H9 (cell line): Measurements from ENCODE around the gene ZNF547. TPM values are rescaled to one million over a fixed set of nuclear protein-coding genes. Genes with fewer than 3 reads are reported as not detected.
A peak's percentile ranks its signal among the peaks of the same experiment; 100 is the strongest.

Experiments
- DNase-seq: peaks from one replicate; pipeline ENCODE4 v3.0.0-alpha.2; 2017
- H2AFZ ChIP-seq: one replicate; pipeline ENCODE4 v1.6.1; 2013; ENCODE audit warnings: mild to moderate bottlenecking, low read length, control low read depth, moderate library complexity
- H2AK5ac ChIP-seq: 2 replicates; pipeline ENCODE4 v1.6.1; 2013; ENCODE audit warnings: low read length, control low read depth, mixed read lengths; ENCODE audit not compliant: insufficient read length
- H2BK120ac ChIP-seq: one replicate; pipeline ENCODE4 v1.6.1; 2013; ENCODE audit warnings: low read depth, mild to moderate bottlenecking, low read length, control low read depth, inconsistent platforms; ENCODE audit not compliant: poor library complexity, severe bottlenecking
- H2BK12ac ChIP-seq: 2 replicates; pipeline ENCODE4 v1.6.1; 2013; ENCODE audit warnings: low read length, control low read depth, mixed read lengths, low read depth; ENCODE audit not compliant: insufficient read length
- H2BK15ac ChIP-seq: 2 replicates; pipeline ENCODE4 v1.6.1; 2013; ENCODE audit warnings: low read depth, low read length, control low read depth
- H2BK20ac ChIP-seq: one replicate; pipeline ENCODE4 v1.6.1; 2013; ENCODE audit warnings: low read depth, mild to moderate bottlenecking, low read length, control low read depth, inconsistent platforms; ENCODE audit not compliant: poor library complexity, severe bottlenecking
- H2BK5ac ChIP-seq: 2 replicates; pipeline ENCODE4 v1.6.1; 2013; ENCODE audit warnings: low read length, control low read depth, mixed read lengths; ENCODE audit not compliant: insufficient read length
- H3K14ac ChIP-seq: 2 replicates; pipeline ENCODE4 v1.6.1; 2013; ENCODE audit warnings: low read length, control low read depth; ENCODE audit not compliant: insufficient read depth
- H3K18ac ChIP-seq: 2 replicates; pipeline ENCODE4 v1.6.1; 2013; ENCODE audit warnings: low read depth, mild to moderate bottlenecking, mixed read lengths, low read length, control low read depth; ENCODE audit not compliant: insufficient read length
- H3K23ac ChIP-seq: 2 replicates; pipeline ENCODE4 v1.6.1; 2013; ENCODE audit warnings: low read length, control low read depth, mixed read lengths, low read depth; ENCODE audit not compliant: insufficient read length
- H3K23me2 ChIP-seq: 2 replicates; pipeline ENCODE4 v1.6.1; 2013; ENCODE audit warnings: low read depth, mild to moderate bottlenecking, mixed read lengths, low read length, control low read depth; ENCODE audit not compliant: insufficient read length, poor library complexity, severe bottlenecking
- H3K27ac ChIP-seq: 2 replicates; pipeline ENCODE4 v1.5.1; 2013; ENCODE audit warnings: low read length, control low read depth, mixed read lengths, low read depth; ENCODE audit not compliant: insufficient read length
- H3K27me3 ChIP-seq: 2 replicates; pipeline ENCODE4 v1.6.1; 2013; ENCODE audit warnings: low read length, control low read depth, inconsistent platforms; ENCODE audit not compliant: insufficient read depth
- H3K4ac ChIP-seq: 2 replicates; pipeline ENCODE4 v1.6.1; 2013; ENCODE audit warnings: low read depth, mild to moderate bottlenecking, control low read depth, inconsistent platforms, low read length, moderate library complexity
- H3K4me1 ChIP-seq: 2 replicates; pipeline ENCODE4 v1.6.1; 2013; ENCODE audit warnings: low read length, control low read depth, inconsistent platforms; ENCODE audit not compliant: insufficient read depth
- H3K4me2 ChIP-seq: 2 replicates; pipeline ENCODE4 v1.6.1; 2013; ENCODE audit warnings: low read length, control low read depth, mixed read lengths; ENCODE audit not compliant: insufficient read length, insufficient read depth
- H3K56ac ChIP-seq: 2 replicates; pipeline ENCODE4 v1.6.1; 2013; ENCODE audit warnings: low read depth, mild to moderate bottlenecking, mixed read lengths, low read length, control low read depth; ENCODE audit not compliant: insufficient read length
- H3K79me1 ChIP-seq: 2 replicates; pipeline ENCODE4 v1.6.1; 2013; ENCODE audit warnings: low read depth, mild to moderate bottlenecking, moderate library complexity, low read length, control low read depth, inconsistent platforms; ENCODE audit not compliant: insufficient read depth, poor library complexity, severe bottlenecking
- H3K79me2 ChIP-seq: 2 replicates; pipeline ENCODE4 v1.6.1; 2013; ENCODE audit warnings: low read length, control low read depth, inconsistent platforms; ENCODE audit not compliant: insufficient read depth
- H3K9ac ChIP-seq: 2 replicates; pipeline ENCODE4 v1.6.1; 2013; ENCODE audit warnings: low read length, control low read depth, mixed read lengths; ENCODE audit not compliant: insufficient read length; ENCODE audit errors: extremely low read depth
- H3K9me3 ChIP-seq: one replicate; pipeline ENCODE4 v1.6.1; 2013; ENCODE audit warnings: low read depth, low read length, inconsistent platforms; ENCODE audit not compliant: control insufficient read depth
- H3T11ph ChIP-seq: one replicate; pipeline ENCODE4 v1.6.1; 2013; ENCODE audit warnings: mild to moderate bottlenecking, low read length, control low read depth, inconsistent platforms
- H4K20me1 ChIP-seq: one replicate; pipeline ENCODE4 v1.6.1; 2013; ENCODE audit not compliant: control insufficient read depth, insufficient read length, insufficient read depth
- H4K5ac ChIP-seq: 2 replicates; pipeline ENCODE4 v1.6.1; 2013; ENCODE audit warnings: low read depth, mild to moderate bottlenecking, mixed read lengths, low read length, control low read depth; ENCODE audit not compliant: insufficient read length
- H4K8ac ChIP-seq: replicated peaks from 2 replicates; pipeline ENCODE4 v1.6.1; 2013; ENCODE audit warnings: low read length, control low read depth, mixed read lengths, low read depth; ENCODE audit not compliant: insufficient read length
- H4K91ac ChIP-seq: 2 replicates; pipeline ENCODE4 v1.6.1; 2013; ENCODE audit warnings: low read depth, mild to moderate bottlenecking, moderate library complexity, mixed read lengths, low read length, control low read depth; ENCODE audit not compliant: insufficient read length
- H3K27ac Mint-ChIP-seq, 3 experiments: 2 replicates in 2 of 3; 3 replicates in 1 of 3; pipeline ENCODE4 v1.8.0; 2020 to 2021; ENCODE audit warnings: mixed read lengths in 3 of 3, mild to moderate bottlenecking in 1 of 3, moderate library complexity in 1 of 3
- H3K27me3 Mint-ChIP-seq: 2 replicates; pipeline ENCODE4 v1.8.0; 2021; ENCODE audit warnings: low read depth, mild to moderate bottlenecking, moderate library complexity, mixed read lengths
- H3K36me3 Mint-ChIP-seq, 3 experiments: 2 replicates in 2 of 3; 3 replicates in 1 of 3; pipeline ENCODE4 v1.8.0; 2020 to 2021; ENCODE audit warnings: low read depth in 3 of 3, mixed read lengths in 3 of 3; ENCODE audit not compliant: insufficient read depth in 1 of 3
- H3K4me1 Mint-ChIP-seq, 2 experiments: 2 replicates each; pipeline ENCODE4 v1.8.0; 2020; ENCODE audit warnings: mixed read lengths in 2 of 2
- H3K4me3 Mint-ChIP-seq, 2 experiments: 2 replicates in 1 of 2; 3 replicates in 1 of 2; pipeline ENCODE4 v1.8.0; 2020 to 2021; ENCODE audit warnings: mild to moderate bottlenecking in 2 of 2, mixed read lengths in 2 of 2, moderate library complexity in 1 of 2
- H3K9me3 Mint-ChIP-seq, 2 experiments: 2 replicates in 1 of 2; 3 replicates in 1 of 2; pipeline ENCODE4 v1.8.0; 2020; ENCODE audit warnings: mild to moderate bottlenecking in 2 of 2, mixed read lengths in 2 of 2, moderate library complexity in 1 of 2
- CTCF ChIP-seq: fragments of 200-600 bp; sonication (generic); conservative IDR thresholded peaks from 3 replicates; pipeline ENCODE4 v1.8.0; 2021; ENCODE audit warnings: antibody characterized with exemption, mild to moderate bottlenecking
- WGBS: extraction: QIAGEN DNeasy Blood & Tissue Kit; methylation state at CpG from one replicate; pipeline ENCODE4 v1.1.7; 2013; ENCODE audit warnings: missing lambda C conversion rate, low lambda C conversion rate, mixed read lengths; ENCODE audit not compliant: insufficient read length; ENCODE audit errors: extremely low coverage; 5-methylcytosine and 5-hydroxymethylcytosine counted together
- total RNA-seq: library from RNA; stranded (reverse); gene quantifications from 2 replicates; pipeline ENCODE4 v1.2.1, GENCODE V29; 2021

ZNF547 gene
- total RNA-seq, 1 experiment from 2014 or later: 3.8 TPM

- Histone ChIP-seq H2BK12ac (no peak overlapping the region), H4K8ac (no peak overlapping the region), H3K56ac (no peak overlapping the region), H3K4me1 (no peaks in the 10 kb centered on the region), H4K91ac (no peak overlapping the region), H3K27me3 (no peaks in the 10 kb centered on the region), H2BK120ac (no peak overlapping the region), H3T11ph (no peak overlapping the region), H3K4me2 (no peak overlapping the region), H3K18ac (no peak overlapping the region), H3K14ac (no peak overlapping the region), H3K23me2 (no peaks in the 10 kb centered on the region), H2BK5ac (no peak overlapping the region), H4K20me1 (no peaks in the 10 kb centered on the region), H3K79me2 (peaks cover 2% of the 10 kb centered on the region; the same call in 1 of the 2 replicates), H2BK20ac (no peak overlapping the region), H3K4ac (no peak overlapping the region), H3K9ac (no peak overlapping the region), H3K9me3 (no peaks in the 10 kb centered on the region), H3K23ac (no peak overlapping the region), H2AFZ (no peak overlapping the region), H4K5ac (no peak overlapping the region), H2AK5ac (no peak overlapping the region), H3K27ac (no peak overlapping the region), H2BK15ac (no peak overlapping the region), H3K79me1 (no peaks in the 10 kb centered on the region)
- DNase-seq: peak; percentile 43
- no CpG with 5 or more reads among the region's 29 CpGs for WGBS
- Mint-ChIP-seq H3K4me1 (peaks cover 23 to 29% of the 10 kb centered on the region in 2 experiments), H3K36me3 (no peaks in the 10 kb centered on the region; a peak in 1 of 7 replicates), H3K4me3 (no peak overlapping the region), H3K27me3 (peaks cover 35% of the 10 kb centered on the region), H3K27ac (no peak overlapping the region), H3K9me3 (no peaks in the 10 kb centered on the region)
- no peak for TF ChIP-seq CTCF
Observed at GRCh38 chr19:57317503-57317902, 45.8 kb upstream of the ZNF547 start.
